DMS 273 (cell line): ENCODE measurements around the gene TPPP3.
A peak's percentile ranks its signal among the peaks of the same experiment; 100 is the strongest.

Experiments used
- DNase-seq: peaks from one replicate; lab custom pipeline; 2025; ENCODE audit not compliant: unreplicated experiment; lab: John Stamatoyannopoulos, UW

Gene TPPP3

DNA sequence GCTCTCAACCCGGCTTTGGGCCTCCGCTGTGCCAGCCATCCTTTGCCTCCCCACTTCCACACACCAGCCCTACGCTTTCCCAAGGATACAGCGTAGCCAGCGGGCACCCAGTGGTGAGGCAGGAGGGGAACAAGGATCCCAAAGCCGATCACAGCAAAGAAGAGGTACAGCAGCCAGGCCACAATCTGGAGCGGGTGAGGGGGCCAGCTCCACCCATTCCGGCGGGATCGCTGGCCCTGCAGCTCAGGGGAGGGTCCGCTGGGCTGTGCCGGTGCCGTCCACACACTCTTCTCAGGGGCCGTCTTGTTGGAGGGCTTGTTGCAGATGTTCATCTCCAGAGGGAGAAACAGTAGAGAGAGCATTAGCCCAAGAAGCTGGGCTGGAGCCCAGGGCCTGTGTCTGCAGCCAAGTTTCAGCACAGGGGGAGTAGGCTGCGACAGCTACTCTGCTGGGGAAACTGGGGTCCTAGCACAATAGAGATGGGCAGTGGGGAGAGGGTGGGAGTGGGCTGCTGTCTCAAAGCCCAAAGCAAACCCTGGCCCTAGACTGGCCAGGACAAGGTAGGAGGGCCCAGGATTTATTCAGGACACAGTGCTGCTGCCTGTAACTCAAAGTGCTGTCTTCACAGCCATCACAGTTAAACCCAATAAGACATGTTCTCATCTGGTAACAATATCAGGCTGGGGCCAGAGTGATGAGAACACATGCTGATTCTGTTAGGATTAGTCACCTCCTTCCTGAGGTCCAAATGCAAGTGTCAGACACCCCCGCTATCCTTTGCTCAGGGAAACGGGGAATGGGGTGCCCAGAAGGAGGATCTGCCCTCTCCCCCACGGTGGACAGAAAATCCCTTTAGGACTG, 13.0 kb upstream of the TPPP3 start:
- DNase-seq = peak; percentile 62

DNA sequence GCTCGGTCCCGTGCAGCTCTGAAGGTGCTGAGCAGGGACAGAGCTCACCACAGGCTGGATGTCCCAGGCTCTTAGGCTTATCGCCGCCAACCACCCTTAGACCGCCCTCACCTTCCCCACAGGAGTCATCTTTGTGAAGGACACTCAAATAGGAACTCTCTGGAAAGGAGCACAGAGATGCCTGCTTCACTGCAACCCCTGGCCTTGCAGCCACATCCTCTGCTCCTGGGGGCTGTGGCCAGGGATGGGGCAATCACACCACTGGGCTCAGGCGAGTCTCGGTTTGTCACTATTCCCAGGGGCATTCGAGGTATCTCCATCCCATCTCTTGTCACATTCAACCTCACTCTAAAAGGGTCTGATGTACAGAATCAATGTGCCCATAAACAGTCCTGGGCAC, 12.0 kb upstream of the TPPP3 start:
- DNase-seq = no peak

DNA sequence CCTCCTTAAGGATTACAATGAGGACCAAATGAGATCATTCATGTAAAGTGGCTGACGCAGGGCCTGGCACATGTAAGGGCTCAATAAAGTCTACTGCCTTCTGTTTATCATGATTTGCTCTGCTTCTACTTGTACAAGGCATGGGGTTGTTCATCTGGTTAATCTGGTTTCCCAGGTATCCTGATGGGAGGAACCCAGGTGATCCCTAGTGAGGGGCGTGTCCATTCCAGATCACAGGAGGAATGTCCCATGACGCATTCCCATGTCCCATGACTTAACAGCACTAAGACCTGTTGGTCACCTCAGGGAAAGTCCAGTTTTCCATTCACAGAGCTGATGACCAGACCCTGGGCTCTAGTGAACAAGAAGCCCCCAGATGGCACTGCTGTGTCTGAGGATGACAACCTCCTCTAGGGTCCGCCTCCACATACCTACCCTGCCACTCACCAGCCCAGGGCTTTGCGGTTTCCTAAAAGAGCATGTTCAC, 11.5 kb upstream of the TPPP3 start:
- no peak for DNase-seq

DNA sequence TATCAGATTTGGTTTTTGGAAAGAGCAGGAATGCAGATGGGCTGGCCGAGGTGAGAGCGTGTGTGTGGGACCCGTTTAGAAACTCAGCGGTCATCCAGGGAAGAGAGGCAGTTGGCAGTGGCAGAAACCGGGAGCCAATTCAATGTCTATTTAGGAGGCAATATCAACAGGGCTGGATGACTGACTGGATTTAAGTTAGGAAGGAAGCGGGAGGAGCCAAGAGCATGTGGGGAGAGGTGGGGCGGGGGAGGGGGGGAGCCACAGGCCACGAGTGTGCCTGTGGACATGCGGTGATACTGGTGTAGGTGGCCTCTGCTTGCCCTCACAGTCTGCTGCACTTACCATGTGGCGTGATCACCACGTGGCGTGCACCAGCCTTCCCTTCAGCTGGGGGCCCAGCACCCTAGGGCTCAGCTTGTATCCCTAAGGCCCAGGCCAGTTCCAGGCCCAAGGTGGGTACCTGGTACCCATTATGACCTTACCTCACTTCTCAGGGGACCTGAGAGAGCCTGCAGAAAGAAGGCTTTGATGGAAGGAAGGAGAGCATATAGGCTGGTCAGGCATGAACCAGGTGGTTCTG, 10.8 kb upstream of the TPPP3 start:
- no peak for DNase-seq

DNA sequence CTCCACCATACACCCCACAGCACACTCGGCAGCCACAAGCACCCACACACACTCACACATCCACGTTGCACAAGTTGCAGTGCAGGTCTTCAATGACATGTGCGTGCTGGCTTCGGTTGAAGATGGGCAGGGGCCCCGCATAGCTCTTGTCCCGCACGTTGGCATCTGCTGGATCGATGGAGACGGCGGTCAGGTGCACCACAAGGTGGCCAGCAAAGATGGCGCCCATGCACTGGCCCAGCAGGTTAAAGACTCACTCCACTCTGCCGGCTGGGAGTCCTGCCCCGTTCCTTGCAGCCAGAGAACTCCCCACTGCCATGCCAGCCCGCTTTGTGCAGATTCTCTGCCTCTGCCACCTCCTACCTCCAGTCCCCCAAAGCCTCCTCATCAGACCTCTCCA, 7.6 kb upstream of the TPPP3 start:
- no peak for DNase-seq

DNA sequence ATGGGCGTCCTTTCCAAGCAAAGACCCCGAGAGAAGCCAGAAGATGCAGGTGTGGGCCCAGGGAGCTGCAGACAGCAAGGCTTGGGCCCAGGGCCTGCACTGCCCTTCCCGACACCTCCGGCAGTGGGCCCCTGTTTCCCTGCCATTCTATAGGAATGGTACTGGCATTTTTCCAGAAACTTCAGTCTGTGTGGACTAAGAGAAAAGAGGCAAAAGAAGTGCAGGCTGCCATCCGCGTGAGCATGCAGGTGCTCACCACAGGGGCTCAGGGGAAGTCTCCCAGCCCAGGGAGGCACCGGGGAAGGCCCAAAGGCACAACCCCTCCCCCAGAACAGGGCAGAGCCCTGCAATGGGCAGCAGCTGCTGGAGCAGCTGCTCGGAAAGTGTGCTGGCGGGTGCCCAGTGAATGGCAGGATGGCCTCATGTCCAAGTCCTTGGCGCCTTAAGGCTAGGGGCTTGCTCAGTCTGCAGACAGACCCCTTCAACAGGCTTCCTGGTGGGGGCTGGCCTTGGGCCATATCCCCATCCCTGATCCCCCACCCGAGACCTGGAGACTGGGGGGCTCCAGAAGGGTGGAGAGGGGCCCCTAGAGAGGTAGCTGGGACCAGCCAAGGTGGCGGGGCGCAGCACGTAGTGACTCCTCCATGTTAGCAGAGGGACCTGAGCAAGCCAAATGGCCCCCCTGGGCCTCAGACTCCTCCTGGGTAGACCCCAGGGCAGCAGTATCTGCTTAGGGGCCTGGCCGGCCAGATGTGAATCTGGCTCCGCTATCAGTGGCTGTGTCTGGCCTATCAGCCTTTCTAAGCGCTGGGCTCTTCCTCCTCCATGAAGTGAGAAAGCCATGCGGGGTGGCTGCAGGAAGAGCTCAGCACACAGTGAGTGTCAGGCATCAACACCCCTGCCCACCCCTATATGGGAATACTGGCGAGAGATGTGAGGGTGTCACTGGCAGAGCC, 6.7 kb upstream of the TPPP3 start:
- peak; percentile 96 for DNase-seq

DNA sequence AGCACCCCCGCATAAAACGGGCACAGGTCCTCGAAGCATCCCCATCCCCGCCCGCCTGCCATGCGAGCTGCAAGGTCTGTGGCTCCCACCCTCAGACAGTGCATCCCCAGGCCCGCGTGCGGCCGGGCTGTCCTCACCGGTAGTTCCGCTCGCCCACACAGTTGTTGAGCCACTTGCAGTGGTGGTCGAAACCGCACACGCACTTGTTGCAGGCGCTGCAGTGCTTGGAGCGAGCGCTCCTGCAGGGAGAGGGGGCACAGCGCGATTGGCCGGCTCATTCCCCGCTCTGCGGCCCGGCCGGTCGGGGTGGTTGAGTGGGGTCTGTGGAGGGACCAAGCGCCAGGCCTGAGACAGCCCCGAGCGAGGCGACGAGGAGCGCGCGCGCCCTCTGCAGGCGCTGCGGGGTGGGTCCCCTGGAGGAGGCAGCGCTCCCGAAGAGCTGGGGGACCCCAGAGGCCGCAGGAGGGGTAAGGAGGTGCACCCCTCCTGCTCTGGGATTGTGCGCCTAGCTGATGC, 6.0 kb upstream of the TPPP3 start:
- DNase-seq = no peak

DNA sequence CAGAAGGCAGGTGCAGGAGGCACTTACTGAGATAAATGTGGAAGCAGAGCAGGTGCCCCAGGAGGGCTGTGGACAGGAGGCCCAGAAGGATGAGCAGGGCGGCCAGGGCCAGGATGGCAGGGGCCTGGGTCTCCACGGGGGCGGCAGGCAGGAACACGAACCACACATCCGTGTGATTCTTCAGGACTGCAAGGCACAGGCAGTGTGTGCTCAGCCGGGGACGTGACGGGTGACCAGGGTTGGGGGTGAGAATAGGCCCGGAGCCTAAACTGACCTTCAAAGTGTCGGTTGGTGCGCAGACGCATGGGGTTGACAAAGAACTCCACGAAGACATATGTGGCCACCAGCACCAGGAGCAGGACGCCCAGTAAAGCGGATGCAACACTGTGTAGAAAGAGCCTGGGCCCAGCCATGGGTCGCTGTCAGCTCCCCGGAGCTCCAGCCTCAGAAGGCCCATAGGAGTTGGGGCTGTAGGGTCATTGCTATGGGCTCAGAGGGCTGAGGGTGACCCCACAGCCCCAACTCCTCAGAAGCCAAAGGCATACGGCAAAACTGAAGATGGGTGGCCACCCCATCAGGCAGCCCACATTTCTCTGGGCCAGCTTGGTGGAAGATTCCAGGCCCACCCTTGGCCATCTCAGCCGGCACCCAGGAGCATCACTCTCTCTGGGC, 5.4 kb upstream of the TPPP3 start:
- no peak for DNase-seq

DNA sequence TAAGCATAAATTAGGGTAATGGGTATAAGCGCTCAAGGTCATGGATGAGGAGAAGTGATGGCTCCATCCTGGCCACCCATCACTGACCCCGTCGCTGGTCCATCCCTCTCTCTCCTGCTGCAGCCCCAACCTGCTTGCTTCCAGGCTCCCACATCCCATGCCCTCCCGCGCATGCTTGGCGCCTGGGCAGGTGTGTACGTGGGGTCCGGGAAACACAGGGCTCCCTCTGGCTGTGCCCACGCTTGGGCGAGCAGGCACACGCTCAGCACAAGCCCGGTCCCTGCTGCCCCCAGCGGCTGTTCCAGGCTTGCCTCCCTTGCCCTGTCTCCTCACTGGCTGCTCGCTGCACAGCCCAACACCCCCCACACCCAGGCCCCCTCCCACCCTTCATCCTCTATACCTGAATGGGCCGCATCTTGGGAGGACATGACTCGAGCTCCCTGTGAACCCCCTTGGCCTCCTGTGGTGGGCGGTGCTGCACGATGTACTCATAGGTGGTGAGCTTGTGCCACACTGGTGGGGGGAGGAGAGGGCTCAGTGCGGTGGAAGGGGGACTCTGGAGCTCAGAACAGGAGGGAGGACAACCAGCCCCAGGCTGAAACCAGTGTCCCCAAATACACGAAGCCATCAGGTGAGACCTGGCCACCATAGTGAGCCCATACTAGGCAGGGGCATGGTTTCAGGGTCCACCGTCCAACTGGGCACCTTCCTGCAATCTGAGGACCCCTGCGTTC, 4.7 kb upstream of the TPPP3 start:
- DNase-seq = peak; percentile 59

DNA sequence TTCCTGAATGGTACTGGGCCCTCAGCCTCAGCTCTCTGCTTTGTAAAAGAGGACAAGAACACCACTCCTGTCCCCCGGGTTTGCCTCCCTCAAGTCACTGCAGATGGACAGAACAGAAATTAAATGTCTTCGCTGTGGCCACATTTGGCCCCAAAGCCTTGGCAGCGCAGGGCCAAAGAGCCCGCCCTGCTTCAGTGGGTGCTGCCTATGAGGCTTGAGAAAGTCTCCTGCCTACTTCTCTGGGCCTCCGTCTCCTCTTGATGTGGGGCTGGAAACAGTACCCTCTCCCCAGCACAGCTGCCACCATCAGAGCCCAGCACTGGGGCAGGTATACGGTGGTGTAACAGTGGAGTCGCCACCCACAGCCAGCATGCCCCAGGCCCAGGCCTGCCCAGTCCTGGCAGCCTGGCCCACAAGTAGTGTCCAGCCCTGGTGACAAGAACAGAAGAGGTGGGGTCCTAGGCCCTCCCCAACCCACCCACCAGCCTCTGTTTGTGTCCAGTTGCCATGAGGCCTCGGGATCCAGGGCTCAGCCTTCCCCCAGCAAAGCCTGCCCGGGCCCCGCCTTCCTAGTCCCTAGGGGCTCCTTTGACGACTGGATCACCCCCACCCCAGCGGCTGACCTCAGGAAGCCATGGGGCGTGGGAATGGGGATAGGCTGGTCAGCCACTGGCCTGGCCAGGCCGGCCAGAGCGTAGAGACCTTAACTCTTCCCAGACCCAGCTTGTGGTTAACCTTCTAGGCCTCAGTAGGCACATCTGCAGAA, 3.9 kb upstream of the TPPP3 start:
- DNase-seq = no peak

DNA sequence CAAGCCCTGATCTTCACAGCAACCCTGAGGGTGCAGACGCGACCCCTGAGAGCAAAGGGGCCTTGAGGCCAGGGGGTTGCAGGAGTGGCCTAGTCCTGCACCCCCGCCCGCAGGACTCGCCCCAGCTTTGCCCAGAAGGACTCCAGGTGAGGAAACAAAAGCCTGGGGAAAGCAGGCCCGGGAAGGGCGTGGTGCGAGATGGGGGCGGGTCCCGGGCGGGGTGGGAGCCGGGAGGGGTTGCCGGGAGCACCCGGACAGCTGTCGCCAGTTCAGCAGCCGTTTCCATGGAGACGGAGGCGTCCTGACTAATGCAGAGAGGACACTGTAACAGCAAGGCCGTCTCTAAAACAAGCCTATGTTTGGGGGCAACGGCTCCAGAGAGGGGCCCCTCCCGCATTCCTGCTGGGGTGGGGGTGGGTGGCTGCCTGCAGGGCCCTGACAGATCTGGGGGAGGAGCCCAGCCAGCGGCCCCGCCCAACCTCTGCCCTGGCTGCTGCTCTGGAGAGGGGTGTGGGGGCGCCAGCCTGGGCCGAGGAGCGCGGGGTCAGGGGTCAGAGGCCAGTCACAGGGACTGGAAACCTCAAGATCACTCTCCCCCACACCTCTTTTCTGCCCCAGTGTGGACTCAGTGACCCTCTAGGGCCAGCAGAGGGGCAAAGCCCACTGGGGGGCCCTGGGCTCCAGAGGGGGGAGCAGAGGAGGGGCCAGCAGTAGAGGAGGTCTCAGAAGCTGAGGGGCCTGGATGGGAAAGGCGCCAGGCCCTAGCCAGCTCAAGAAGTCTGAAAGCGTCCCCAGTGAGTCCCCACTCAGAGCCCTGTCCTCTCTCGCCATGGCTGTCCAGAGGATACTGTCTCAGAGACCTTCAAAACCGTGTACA, 3.1 kb upstream of the TPPP3 start:
- DNase-seq = peak; percentile 96

DNA sequence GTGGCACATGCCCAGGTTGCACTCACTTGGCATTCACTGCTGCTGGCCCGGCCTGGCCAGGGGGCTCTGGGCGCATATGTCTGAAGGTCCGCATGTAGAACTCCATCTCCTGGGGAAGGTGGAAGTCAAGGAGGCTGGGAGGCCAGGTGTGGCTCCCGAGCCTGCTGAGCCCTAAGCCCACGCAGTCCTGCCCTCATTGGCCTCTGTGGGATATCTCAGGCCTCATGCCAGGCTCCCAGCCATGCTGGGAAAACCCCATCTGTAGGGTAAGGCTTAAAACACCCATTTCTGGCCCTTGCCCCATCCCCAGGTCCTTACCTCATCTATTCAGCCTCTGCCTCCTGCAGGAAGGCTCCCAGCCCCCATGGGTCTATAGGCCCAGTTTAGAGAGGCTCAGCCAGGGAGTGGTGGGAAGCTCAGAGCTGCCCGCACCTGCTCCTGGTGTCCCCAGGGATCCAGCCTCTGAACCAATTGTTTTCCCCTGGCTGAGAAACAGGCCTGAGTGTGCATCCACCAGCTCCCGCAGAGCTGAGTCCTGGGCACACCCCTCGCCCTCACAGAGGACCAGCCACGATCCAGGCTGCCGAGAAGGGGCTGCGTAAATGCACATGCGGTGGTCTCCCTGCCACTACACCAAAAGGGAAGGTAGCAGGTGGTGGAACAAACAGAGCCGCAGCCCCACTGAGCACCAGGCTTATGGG, 2.3 kb upstream of the TPPP3 start:
- DNase-seq = peak; percentile 88

DNA sequence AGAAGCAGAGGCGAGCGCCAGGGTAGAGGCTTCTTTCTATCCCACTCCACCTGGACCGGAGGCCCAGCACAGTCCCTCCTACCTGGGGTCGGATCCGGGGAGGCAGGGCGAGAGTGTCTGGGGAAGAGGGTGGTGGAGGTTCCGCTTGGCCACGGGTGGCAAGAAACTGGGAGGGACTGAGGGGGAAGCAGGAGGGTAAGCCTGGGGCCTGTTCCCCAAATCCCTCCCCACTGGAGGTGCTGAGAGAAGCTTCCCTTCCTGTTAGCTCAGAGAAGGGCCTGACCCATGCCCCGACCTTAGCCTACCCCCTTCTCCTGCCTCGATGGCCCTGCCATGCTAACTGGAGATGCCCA, 1.8 kb upstream of the TPPP3 start:
- DNase-seq = no peak

DNA sequence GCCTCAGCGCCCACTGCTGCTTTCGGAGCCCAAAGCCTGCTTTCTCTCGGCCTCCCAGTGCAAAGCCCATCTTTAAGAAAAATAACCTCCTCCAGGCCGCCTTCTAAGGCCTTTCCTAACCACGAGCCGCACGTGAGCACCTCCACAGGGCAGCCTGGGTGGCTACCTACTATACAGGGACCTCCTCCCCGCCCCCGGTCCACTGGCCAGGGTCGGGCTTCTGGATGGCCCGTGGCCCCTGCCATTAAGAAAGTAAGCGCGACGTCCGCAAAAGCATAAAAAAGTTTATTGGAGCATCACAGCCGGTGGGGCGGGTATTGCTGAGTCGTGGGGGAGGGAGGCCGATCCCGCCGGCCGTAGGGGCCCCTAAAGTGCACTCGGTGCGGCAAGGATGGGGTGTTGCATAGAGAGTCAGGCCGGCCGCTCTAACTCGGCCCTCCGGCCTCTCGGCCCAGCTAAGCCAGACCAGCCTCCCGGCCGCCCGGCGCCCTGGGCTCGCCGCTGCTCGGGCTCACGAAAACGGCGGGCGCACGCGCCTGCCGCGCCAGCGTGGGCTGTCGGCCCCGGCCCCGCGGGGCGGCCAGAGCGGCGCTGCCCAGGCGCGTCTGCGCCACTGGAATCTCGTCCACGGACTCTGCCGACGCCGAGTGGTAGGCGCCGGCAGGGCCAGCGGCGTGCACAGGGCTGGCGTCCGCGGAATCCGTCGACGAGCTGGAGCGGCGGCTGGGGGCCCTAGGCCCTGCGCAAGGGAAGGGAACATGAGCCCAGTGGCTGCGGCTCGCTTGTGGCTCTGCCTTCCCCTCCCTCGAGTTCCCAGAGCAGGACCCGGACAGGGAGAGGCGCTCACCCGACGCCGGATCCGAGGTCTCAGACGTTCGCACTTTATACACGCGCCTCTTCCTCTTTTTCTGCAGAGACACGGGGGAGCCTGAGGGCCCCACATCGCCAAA, 1.1 kb upstream of the TPPP3 start:
- DNase-seq = no peak

DNA sequence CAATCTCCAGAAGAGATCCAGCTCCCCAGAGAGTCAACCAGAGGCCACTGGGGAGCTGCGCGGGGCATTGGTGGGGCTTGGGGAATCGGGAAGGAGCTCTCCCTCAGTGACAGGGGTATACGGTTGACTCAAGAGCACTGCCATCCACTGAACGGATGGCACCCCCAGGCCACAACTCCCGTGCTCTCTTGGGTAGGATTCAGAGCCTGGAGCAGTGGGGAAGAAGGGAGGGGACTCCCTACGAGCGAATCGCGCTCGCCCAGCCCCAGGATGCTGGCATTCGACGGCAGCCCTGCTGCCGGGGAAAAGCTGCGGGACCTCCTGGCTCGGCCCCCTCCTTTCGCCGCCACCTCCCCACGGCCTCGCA, 473 bp upstream of the TPPP3 start:
- DNase-seq = peak; percentile 60

DNA sequence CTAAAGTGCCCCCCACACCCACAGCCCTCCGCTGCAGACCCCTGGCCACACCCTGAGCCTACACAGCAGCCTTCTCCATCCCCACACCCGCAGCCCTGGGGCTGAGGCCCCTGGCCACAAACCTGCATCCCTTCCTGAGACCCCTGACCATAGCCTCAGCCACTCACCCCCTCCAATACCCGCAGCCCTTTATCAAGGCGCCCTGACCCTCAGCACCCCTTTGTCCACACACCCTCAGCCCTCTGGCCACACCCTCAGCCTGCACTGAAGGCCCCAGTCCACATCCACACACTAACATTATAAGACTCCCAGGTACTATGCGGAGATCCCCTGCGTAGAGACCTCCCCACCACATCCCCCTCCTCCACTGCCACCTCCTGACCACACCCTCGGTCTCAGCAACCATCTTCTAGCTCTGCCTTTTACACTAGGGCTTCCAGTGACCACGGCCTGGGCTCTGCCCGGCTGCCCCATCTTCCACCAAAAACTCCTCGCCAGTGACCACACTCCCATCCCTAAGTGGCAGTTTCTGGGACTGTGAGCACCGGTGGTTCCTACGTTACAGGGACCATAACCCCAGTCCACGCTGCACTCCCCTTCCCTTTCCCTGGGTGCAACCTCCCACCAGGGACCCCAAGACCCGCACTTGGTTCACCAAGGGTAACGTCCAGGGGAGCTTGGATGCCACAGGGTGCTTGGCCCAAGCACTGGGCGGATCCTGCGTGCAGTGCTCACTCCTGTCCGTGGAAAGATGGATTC, 818 bp downstream of the TPPP3 start:
- DNase-seq = no peak
